Measurements from ENCODE around the gene CCDC33. TPM values are rescaled to one million over a fixed set of nuclear protein-coding genes. Genes with fewer than 3 reads are reported as not detected.

CCDC33 gene
- total and polyA plus RNA-seq, 2 experiments from 2014 or later = 2.6 to 2.8 TPM

GRCh38 chr15:74252721-74253120 is 16.6 kb downstream of the CCDC33 start:
- H3K27ac ChIP-seq (ENCODE audit: low read depth) = no peak overlapping the region
- H3K27ac Mint-ChIP-seq = no peak overlapping the region
- no peak overlapping the region for H3K4me2 ChIP-seq

More at GRCh38 chr15:74252721-74253120, 16.6 kb downstream of the CCDC33 start:
- Histone ChIP-seq H3K27me3 (ENCODE audit: insufficient read depth) (no peaks in the 10 kb centered on the region), H3K4me1 (ENCODE audit: insufficient read depth) (0 out of 2 replicates have a peak, but pooled peaks cover 4% of the 10 kb centered on the region), H3K36me3 (ENCODE audit: insufficient read depth) (no peaks in the 10 kb centered on the region), H4K20me1 (replicated peaks; ENCODE audit: insufficient read depth) (no peaks in the 10 kb centered on the region), H3K9me2 (ENCODE audit: insufficient read depth) (no peaks in the 10 kb centered on the region), H2AFZ (no peak overlapping the region), H3K79me2 (replicated peaks; ENCODE audit: insufficient read depth) (no peaks in the 10 kb centered on the region), H3K4me3 (no peak overlapping the region), H3F3A (replicated peaks; ENCODE audit: low read depth) (no peaks in the 10 kb centered on the region)
- Mint-ChIP-seq H3K36me3 (ENCODE audit: low read depth) (no peaks in the 10 kb centered on the region), H3K9me3 (no peaks in the 10 kb centered on the region), H3K4me1 (peaks cover 11% of the 10 kb centered on the region), H3K27me3 (ENCODE audit: insufficient read depth, low read depth, poor library complexity) (peaks cover 20% of the 10 kb centered on the region), H3K4me3 (no peak overlapping the region)
- DNase-seq (ENCODE audit: low spot score) (no peak), ATAC-seq (no peak)
- TF ChIP-seq NANOG (IDR thresholded peaks at IDR 0.05; ENCODE audit: borderline replicate concordance) = no peak
- no peak for TF ChIP-seq POLR2AphosphoS5 (IDR thresholded peaks at IDR 0.05; ENCODE audit: low read depth)
- TF ChIP-seq EZH2phosphoT487 (IDR thresholded peaks at IDR 0.05; ENCODE audit: unreplicated experiment) = no peak
- TF ChIP-seq STAT1 (IDR thresholded peaks at IDR 0.05; ENCODE audit: unreplicated experiment) = no peak
- no peak for TF ChIP-seq CTCF (conservative IDR thresholded peaks at IDR 0.05; ENCODE audit: low read depth in 2 of 2)
- no peak for TF ChIP-seq ZNF462 (CRISPR knock-in tag; IDR thresholded peaks at IDR 0.05)
- TF ChIP-seq JUNB (IDR thresholded peaks at IDR 0.05; ENCODE audit: unreplicated experiment) = no peak
- TF ChIP-seq CREB1 (CRISPR knock-in tag; IDR thresholded peaks at IDR 0.05; ENCODE audit: low read depth) = no peak

All from GM23338 (cell line).